Activated gamma-delta T cell treated with anti-CD3 and anti-CD28 coated beads, Interleukin-2, amount 50 U/mL, for 16 hours (primary cell): ENCODE measurements around the gene FOLR2.
"Not testable (repeated sequence)": the region's sequence is repeated elsewhere in the genome, so short reads cannot be mapped to it uniquely, and the experiment has no call there.

Source experiments
- DNase-seq: peaks from one replicate; pipeline ENCODE4 v3.0.0-alpha.2; 2020; ENCODE audit warnings: low read depth

FOLR2 gene

DNA sequence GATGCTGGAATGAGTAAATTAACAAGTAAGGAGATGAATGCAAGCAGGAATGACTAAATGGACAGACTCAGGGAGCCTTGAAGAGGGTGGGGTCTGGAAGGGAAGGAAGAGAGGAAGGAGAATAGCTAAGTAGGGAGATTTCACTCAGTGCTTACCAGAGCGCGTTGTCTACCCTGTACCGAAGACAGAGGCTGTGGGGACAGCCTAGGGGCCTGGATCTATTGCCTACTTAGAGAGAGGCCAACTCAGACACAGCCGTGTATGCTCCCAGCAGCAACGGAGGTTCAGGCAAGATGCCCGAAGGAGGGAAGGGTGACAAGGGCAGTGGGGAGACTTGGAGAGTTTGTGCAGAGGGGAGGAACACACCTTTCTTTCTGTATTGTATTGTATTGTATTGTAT, at the start of gene FOLR2:
Gene FOLR2, plus strand, starts transcription at position 157 of the 400 bp plus-strand sequence. CDS start 1,791 bp downstream, outside the sequence.
- no peak for DNase-seq

DNA sequence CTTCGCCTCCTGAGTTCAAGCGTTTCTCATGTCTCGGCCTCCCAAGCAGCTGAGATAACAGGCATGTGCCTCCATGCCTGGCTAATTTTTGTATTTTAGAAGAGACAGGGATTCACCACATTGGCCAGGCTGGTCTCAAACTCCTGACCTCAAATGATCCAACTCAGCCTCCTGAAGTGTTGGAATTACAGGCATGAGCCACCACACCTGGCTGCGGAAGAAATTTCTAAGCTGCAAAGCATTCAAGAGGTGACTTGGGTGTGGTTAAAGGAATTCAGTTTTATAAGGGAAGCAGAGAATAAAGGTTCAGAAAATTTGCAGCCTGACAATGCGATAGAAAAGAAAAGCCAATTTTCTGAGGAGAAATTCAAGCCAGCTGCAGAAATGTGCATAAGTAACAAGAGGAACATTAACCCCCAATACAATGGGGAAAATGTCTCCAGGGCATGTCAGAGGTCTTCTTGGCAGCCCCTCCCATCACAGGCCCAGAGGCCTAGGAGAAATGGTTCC, 47.5 kb upstream of the FOLR2 start:
- not testable (repeated sequence) for DNase-seq

DNA sequence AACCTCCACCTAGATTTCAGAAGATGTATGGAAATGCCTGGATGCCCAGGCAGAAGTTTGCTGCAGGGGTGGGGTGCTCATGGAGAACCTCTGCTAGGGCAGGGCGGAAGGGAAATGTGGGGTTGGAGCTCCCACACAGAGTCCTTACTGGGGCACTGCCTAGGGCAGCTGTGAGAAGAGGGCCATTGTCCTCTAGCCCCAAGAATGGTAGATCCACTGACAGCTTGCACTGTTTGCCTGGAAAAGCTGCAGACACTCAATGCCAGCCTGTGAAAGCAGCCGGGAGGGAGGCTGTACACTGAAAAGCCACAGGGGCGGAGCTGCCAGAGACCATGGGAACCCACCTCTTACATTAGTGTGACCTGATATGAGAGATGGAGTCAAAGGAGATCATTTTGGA, 46.8 kb upstream of the FOLR2 start:
- DNase-seq, result not testable (repeated sequence)

DNA sequence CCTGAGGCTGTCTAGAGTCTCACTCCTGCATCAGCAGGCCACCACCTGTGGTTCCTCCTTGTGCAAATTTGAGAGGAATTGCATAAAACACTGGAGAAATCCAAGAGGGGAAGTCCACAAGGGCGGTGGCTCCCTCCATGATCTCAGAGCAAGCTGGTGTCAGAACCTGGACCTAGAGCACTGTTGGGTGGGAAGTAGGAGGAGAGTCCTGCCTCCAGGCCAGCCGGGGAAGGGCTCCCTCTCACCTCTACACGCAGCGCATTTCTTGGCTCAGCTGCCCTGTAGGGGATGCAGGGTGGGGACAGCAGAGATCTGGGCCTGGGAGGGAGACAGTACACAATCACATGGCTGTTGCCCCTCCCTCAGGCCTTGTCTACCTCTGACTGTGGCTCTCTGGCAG, 44.6 kb upstream of the FOLR2 start:
- DNase-seq, result not testable (repeated sequence)

DNA sequence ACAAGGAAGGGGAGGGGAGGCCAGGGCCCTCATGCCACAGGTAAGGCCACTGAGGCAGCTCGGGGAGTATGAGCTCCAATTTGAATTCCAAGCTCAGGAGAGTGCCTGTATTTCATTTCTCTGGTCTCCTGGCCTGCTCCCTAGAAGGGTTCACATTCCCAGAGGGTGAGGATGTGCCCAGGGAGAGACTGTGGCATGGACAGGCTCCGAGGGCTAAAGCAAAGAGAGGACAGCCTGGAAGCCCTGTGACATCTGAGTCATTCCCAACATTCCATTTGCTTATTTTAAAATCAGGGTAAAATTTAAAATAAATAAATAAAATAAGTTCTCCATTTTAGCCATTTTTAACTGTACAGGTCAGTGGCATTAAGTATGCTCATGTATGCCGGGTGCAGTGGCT, 43.3 kb upstream of the FOLR2 start:
- no peak for DNase-seq

DNA sequence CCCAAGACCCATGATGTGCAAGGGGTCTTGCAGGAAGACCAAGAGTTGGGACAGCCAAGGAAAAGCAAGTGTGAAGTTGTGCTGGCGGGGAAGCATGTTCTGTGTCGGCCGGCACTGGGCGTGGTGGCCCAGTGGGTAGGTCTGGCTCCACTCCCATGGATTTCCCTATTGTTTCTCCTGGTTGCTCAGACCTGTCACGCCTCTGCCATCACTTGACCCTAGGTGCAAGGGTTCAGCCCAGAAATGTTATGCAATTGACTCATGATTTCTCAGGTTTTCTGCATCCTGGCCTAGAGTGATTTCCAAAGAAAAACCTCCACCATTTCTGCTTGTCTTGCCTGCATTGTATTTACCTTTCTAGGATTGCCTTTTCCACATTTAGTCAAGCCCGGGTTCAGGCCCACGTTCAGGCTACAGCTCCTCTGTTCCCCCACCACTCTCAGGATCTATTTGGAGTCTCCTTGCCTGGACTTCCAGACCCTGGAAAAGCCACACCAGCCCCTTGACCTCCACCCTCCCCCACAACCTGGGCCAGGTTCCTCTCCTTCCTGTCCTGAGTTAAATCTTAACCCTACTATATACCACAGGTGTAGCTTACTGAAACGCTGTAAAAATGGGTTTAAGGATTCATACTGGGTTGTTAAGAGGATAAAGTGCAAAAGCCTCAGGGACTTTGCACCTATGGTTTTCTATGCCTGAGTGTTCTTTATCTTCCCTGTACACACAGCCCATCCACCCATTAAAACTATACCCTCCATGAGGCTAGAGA, 42.1 kb upstream of the FOLR2 start:
- DNase-seq, result no peak

DNA sequence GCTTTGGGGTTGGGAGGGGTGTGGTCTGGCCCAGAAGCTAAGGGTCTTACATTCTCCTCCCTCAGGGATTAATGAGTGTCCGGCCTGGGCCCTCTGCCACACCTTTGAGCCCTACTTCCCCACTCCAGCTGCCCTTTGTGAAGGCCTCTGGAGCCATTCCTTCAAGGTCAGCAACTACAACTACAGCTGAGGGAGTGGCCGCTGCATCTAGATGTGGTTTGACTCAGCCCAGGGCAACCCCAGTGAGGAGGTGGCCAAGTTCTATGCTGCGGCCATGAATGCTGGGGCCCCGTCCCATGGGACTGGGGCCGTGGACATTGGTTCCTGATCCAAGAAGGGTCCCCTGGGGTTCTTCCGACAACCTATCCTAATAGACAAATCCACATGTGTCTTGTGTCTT, 38.9 kb upstream of the FOLR2 start:
- no peak for DNase-seq

DNA sequence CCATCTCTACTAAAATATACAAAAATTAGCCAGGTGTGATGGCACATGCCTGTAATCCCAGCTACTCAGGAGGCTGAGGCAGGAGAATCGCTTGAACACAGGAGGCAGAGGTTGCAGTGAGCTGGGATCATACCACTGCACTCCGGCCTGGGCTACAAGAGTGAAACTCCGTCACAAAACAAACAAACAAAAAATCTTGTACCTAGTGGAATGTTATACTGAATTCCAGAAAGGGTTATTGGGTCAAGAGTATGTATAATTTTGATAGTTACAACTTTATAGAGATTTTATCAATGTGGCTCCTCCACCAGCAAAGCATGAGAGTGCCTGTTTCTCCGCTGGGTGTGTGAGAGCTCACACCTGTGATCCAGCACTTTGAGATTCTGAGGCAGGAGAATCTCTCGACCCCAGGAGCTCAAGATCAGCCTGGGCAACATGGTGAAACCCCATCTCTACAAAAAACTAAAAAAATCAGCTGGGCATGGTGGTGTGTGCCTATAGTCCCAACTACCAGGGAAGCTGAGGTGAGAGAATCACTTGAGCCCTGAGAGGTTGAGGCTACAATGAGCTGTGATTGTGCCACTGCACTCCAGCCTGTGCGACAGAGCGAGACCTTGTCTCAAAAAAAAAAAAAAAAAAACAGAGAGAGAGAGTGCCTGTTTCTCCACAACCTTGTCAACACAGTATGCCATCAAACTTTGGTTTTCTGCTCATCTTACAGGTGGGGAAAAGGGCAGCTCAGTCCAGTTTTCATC, 37.4 kb upstream of the FOLR2 start:
- no peak for DNase-seq

DNA sequence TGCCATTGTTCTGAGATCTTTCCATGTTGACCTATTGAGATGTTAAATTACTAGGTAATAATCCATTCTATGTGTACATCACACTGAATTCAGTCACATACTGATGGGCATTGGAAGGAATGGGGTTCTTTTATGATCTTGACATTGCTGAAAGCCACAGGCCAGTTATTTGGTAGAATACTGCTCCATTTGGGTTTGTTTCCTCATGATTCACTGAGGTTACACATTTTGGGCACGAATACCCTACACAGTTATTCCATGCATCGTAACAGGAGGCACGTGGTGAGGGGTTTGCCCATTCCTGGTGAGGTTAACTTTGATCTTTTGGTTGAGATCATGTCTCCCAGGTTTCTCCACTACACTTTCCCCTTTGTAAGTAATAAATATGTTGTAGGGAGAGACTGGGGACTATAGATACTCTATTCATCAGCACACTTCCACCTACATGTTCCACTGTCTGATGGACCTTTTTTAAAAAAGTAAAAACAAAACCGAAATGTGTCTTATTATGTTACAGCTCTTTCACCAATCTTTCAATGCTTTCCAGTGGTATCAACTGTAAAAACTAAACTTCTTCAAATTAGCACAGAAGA, 36.7 kb upstream of the FOLR2 start:
- DNase-seq, result no peak

DNA sequence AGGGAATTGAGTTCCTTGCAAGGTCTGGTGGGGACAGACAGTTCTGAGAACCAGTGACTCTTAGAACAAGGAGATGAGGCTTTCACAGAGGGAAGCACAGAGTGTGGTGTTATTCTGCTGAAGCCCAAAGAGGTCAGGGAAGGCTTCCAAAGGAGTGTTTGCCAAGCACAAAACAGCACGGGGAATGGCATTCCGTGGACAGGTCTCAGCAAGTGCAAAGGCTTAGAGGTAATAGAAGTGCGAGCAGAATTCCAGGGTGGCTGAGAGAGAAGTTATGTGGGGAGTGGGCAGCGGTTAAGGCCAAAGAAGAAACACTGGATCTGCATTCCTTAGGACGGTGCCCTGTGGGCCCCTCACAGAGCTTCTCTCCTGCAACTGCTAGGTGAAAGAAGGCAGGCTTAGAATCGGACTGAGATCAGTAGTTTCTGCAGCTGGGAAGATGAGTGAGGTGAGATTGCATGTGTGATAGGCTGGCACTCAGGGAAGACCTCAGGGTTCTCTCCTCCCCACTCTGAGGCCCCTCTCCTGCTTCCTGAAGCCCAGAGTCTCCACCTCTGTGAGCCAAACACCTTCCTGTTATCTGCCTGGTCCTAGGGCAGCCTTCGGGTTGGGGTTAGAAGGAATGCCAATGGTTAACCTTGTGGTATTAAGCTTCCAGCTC, 35.6 kb upstream of the FOLR2 start:
- not testable (repeated sequence) for DNase-seq

DNA sequence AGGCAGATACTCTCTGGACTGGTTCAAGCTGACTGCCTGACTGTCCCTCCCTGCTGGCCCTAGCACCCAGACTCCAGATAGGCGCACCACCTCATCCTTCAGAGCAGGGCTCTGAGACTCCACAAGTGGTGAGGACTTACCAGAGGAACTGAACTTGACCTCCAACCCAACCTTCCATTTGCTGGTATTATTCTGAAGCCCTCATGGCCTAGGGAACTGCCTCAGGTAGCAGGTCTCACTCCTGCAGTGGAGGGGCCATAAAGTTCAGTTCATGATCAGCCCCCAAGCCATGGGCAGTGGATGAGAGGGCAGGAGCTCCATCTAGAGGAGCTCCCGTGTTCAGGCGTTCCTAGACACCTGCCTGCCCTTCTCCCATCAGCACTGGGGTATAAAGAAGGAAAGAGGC, 35.0 kb upstream of the FOLR2 start:
- not testable (repeated sequence) for DNase-seq

DNA sequence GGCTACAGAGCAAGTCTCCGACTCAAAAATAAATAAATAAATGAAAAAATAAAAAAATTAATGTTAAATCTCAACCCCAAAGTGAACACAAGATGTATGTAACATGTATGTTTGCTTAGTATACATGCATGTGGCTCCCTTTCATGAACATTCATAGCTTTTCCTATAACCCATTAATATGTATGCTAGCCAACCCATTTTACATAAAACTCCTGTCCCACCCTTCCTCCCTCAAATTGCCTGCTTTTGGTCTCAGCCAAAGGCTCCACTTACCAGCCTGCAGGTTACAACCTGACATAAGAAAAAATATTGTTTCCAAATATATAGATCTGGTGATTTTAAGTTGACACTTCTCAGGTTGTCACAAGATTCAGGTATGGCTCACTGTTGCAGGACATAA, 28.3 kb upstream of the FOLR2 start:
- DNase-seq, result no peak

DNA sequence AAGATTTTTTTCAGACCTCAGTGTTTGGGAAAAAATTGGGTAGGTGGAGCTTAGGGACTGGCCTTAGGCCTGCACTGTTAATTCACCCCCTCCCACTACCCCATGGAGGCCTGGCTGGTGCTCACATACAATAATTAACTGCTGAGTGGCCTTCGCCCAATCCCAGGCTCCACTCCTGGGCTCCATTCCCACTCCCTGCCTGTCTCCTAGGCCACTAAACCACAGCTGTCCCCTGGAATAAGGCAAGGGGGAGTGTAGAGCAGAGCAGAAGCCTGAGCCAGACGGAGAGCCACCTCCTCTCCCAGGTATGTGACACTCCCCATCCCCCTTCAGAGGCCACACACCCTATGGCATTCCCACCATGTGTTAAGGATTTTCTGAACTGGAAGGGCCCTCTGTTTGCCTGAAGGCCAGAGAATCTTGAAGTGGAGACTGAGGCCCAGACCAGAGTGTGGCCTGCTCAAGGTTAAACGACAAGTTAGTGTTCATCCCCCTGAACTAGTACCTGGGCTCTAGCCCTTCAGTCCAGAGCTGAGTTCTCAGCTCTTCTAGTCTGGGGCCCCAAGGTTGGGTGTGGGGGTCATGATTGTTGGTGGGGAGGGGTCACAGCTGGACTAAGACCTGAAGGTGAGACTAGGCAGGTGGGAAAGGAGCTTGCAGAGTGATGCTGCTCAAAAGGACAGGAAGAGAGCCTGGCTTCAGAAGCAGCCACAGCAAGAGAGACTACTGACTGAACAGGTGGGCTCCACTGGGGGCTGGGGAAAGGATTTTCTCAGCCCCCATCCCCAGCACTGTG, 26.9 kb upstream of the FOLR2 start:
- DNase-seq, result no peak

DNA sequence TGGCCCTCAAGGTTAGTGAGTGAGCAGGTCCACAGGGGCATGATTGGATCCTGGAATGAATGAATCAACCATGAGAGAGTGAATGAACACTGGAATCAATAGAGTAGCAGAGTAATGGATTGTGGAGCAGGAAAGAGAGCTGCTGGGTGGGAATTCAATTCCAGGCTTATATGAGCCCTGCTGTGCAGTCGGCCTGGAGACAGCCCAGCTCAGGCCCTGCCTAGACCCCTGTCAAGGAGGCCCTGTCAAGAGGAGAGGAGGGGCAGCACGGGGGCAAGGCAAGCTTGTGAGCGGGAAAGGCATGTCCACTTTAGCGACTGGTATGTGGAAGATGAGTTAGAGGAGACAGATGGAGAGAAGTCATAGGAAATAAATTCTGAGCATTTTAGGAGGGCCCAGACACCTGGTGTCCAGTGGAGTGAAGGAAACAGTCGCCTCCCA, 25.9 kb upstream of the FOLR2 start:
- no peak for DNase-seq

DNA sequence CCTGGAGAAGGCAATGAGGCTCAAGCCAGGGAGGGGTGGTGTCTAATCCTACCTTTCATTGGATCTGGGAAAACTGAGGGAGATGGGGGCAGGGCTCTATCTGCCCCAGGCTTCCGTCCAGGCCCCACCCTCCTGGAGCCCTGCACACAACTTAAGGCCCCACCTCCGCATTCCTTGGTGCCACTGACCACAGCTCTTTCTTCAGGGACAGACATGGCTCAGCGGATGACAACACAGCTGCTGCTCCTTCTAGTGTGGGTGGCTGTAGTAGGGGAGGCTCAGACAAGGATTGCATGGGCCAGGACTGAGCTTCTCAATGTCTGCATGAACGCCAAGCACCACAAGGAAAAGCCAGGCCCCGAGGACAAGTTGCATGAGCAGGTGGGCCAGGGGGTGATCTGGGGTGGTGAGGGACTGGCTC, 24.6 kb upstream of the FOLR2 start, which contains the start of gene FOLR1:
Gene FOLR1, plus strand, starts transcription at position 180 of the 421 bp plus-strand sequence. Its CDS starts 34 bp downstream, at position 214.
- DNase-seq, result no peak

DNA sequence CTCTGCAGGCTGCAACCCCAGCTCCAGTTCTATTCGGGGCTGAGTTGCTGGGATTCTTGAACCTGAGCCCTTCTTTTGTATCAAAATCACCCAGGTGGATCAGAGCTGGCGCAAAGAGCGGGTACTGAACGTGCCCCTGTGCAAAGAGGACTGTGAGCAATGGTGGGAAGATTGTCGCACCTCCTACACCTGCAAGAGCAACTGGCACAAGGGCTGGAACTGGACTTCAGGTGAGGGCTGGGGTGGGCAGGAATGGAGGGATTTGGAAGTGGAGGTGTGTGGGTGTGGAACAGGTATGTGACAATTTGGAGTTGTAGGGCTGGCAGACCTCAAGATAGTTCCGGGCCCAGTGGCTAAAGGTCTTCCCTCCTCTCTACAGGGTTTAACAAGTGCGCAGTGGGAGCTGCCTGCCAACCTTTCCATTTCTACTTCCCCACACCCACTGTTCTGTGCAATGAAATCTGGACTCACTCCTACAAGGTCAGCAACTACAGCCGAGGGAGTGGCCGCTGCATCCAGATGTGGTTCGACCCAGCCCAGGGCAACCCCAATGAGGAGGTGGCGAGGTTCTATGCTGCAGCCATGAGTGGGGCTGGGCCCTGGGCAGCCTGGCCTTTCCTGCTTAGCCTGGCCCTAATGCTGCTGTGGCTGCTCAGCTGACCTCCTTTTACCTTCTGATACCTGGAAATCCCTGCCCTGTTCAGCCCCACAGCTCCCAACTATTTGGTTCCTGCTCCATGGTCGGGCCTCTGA, 20.9 kb upstream of the FOLR2 start:
- DNase-seq, result no peak

DNA sequence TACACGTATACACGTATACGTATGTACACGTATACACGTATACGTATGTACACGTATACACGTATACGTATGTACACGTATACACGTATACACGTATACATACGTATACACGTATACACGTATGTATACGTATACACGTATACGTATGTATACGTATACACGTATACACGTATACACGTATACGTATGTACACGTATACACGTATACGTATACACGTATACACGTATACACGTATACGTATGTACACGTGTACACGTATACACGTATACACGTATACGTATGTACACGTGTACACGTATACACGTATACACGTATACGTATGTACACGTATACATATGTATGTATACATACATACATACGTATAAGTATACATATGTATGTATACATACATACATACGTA, 15.1 kb upstream of the FOLR2 start:
- DNase-seq, result not testable (repeated sequence)

DNA sequence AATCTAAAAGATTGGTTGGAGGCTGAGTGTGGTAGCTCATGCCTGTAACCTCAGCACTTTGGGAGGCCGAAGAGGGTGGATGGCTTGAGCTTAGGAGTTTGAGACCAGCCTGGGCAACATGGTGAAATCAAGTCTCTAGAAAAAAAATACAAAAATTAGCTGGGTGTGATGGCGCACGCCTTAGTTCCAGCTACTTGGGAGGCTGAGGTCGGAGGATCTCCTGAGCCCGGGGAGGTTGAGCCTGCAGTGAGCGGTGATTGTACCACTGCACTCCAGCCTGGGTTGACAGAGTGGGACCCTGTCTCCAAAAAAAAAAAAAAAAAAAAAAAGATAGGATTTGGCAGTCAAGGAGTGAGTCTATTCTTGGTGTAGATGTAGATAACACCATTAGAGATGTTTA, 14.0 kb upstream of the FOLR2 start:
- DNase-seq, result no peak

DNA sequence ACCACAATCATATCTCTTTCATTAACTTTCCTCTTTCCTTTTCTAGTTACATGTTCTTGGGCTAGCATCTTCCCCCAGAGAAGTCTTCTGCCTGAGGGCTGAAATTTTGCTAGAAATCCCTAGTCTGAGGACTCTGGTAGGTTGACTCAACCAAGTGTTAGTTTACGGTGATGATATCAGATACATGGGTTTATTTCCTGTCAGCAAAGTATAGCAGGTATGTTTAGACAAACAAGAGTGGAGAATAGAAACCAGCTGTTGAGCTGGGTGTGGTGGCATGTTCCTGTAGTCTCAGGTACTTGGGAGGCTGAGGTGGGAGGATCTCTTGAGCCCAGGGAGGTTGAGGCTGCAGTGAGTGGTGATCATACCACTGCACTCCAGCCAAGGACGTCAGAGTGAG, 13.4 kb upstream of the FOLR2 start:
- no peak for DNase-seq

DNA sequence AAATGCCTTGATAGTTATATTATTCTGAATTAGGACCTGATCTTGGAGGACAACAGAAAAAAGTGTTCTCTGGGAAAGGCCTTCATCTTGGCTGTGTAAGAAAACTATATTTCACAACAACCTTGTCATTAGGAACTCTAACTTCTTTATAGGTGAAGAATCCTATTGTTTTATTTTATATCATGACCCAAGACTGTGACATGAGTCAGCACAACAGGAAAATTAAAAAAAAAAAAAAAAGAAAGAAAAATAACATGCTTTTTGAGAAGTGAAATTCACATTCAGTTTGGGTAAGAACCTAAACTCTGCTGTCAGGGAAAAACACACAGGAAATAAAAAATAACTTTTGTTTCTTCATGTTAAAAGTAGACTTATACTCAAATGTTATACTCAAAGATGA, 11.7 kb upstream of the FOLR2 start:
- no peak for DNase-seq

DNA sequence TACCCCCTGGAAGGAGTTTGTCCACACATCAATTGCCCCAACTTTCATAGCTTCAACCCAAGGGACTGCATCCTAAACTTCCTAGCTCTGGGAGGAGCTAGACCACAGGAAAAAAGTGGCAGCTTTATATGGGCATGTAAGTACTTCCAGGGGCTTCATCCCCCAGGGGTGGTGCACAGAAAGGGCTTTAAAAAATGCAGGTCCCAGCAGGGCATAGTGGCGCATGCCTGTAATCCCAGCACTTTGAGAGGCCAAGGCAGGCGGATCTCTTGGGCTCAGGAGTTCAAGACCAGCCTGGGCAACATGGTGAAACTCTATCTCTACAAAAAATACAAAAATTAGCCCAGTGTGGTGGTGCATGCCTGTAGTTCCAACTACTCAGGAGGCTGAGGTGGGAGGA, 9.8 kb upstream of the FOLR2 start:
- not testable (repeated sequence) for DNase-seq
